IMR-90 (cell line): ENCODE results near the gene ZNF639.

Source experiments
- BHLHE40 ChIP-seq: fragments of 150-350 bp; IDR thresholded peaks from 2 replicates; pipeline ENCODE4 v1.6.1; 2016; ENCODE audit warnings: mild to moderate bottlenecking, low read depth, low read length
- CHD1 ChIP-seq: IDR thresholded peaks from 2 replicates; pipeline ENCODE4 v1.6.1; 2012; ENCODE audit warnings: low read depth, low read length, improper control_type of control experiment
- MAZ ChIP-seq: IDR thresholded peaks from 2 replicates; pipeline ENCODE4 v1.6.1; 2012; ENCODE audit warnings: low read depth, mild to moderate bottlenecking, low read length, improper control_type of control experiment, moderate library complexity, borderline replicate concordance
- MXI1 ChIP-seq: IDR thresholded peaks from 2 replicates; pipeline ENCODE4 v1.6.1; 2012; ENCODE audit warnings: low read depth, mild to moderate bottlenecking, low read length, moderate library complexity, borderline replicate concordance
- POLR2A ChIP-seq: IDR thresholded peaks from 2 replicates; pipeline ENCODE4 v1.6.1; 2012; ENCODE audit warnings: mild to moderate bottlenecking, low read depth, low read length
- RAD21 ChIP-seq: IDR thresholded peaks from 2 replicates; pipeline ENCODE4 v1.6.1; 2012; ENCODE audit warnings: low read length, improper control_type of control experiment
- RCOR1 ChIP-seq: IDR thresholded peaks from 2 replicates; pipeline ENCODE4 v1.6.1; 2012; ENCODE audit warnings: mild to moderate bottlenecking, low read length, improper control_type of control experiment; ENCODE audit not compliant: insufficient replicate concordance
- SMC3 ChIP-seq: fragments of 150-350 bp; IDR thresholded peaks from 2 replicates; pipeline ENCODE4 v1.6.1; 2016; ENCODE audit warnings: low read depth, mild to moderate bottlenecking, antibody characterized with exemption, low read length, moderate library complexity
- TF ChIP-seq, protein P1 (sequence below): conservative IDR thresholded peaks from 2 replicates; pipeline ENCODE4 v1.5.1; 2012; ENCODE audit warnings: mild to moderate bottlenecking, low read depth, low read length, improper control_type of control experiment
- TF ChIP-seq, protein P2 (sequence below): fragments of 150-350 bp; IDR thresholded peaks from 2 replicates; pipeline ENCODE4 v1.6.1; 2017; ENCODE audit warnings: mild to moderate bottlenecking, antibody characterized with exemption, low read length, low read depth

DNA sequence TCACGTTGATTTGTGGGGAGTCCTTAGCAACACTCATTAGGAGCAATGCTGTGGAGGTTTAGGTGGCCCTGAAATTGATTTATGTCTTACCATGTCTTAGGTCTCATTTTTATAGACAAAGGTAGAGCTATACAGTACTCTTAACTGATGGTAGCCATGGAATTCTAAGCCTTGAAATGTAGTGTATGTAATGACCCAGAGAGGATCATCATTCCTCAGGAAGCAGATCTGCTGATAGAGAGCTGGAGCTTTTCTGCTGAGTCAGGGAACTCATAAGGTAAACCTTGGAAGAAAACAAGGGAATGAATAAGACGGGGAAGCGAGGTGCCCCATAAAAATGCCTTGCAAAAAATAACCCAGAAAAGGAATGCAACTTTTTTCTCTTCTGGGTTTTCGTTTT is 34.0 kb upstream of the ZNF639 start:
- no peak for TF ChIP-seq MAZ
- TF ChIP-seq, protein P1, sequence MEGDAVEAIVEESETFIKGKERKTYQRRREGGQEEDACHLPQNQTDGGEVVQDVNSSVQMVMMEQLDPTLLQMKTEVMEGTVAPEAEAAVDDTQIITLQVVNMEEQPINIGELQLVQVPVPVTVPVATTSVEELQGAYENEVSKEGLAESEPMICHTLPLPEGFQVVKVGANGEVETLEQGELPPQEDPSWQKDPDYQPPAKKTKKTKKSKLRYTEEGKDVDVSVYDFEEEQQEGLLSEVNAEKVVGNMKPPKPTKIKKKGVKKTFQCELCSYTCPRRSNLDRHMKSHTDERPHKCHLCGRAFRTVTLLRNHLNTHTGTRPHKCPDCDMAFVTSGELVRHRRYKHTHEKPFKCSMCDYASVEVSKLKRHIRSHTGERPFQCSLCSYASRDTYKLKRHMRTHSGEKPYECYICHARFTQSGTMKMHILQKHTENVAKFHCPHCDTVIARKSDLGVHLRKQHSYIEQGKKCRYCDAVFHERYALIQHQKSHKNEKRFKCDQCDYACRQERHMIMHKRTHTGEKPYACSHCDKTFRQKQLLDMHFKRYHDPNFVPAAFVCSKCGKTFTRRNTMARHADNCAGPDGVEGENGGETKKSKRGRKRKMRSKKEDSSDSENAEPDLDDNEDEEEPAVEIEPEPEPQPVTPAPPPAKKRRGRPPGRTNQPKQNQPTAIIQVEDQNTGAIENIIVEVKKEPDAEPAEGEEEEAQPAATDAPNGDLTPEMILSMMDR, result no peak
- no peak for TF ChIP-seq POLR2A
- TF ChIP-seq SMC3, result no peak
- TF ChIP-seq BHLHE40, result no peak
- no peak for TF ChIP-seq CHD1
- no peak for TF ChIP-seq MXI1
- TF ChIP-seq, protein P2, sequence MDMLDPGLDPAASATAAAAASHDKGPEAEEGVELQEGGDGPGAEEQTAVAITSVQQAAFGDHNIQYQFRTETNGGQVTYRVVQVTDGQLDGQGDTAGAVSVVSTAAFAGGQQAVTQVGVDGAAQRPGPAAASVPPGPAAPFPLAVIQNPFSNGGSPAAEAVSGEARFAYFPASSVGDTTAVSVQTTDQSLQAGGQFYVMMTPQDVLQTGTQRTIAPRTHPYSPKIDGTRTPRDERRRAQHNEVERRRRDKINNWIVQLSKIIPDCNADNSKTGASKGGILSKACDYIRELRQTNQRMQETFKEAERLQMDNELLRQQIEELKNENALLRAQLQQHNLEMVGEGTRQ, result no peak
- TF ChIP-seq RCOR1, result no peak
- no peak for TF ChIP-seq RAD21
